HG02973 (cell line): ENCODE data around the gene MVP.
A peak's percentile ranks its signal among the peaks of the same experiment; 100 is the strongest.
"Not testable (repeated sequence)": the region's sequence is repeated elsewhere in the genome, so short reads cannot be mapped to it uniquely, and the experiment has no call there.

Experiments
- ATAC-seq: cut with Tn5 transposase; IDR thresholded peaks from one replicate; pipeline ENCODE4 v1.9.1; 2021; ENCODE audit warnings: moderate library complexity; ENCODE audit not compliant: unreplicated experiment

The MVP gene

DNA sequence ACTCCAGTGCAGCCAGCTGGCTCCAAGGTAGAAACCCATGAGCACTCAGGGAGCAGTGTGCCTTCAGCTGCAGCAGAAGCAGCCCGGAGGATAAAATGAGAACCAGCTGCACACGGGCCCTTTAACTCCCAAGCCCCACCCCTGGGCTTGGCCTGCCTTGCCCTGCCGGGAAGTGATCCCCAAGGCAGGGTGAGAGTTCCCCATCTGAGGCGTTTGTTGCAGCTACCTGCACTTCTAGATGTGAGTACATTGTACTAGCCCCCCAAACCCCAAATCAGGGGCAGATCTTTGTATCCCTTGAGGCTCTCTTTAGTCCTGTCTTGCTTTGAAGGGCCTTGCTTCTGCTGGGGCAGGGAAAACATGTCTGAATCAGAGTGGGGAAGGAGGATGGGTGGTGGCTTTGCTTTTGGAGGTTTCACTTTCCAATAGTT is at the start of gene MVP:
TSS of gene MVP (plus strand) at position 192 of the 431 bp plus-strand sequence. CDS start 10,088 bp downstream, outside the sequence.
- ATAC-seq: no peak

DNA sequence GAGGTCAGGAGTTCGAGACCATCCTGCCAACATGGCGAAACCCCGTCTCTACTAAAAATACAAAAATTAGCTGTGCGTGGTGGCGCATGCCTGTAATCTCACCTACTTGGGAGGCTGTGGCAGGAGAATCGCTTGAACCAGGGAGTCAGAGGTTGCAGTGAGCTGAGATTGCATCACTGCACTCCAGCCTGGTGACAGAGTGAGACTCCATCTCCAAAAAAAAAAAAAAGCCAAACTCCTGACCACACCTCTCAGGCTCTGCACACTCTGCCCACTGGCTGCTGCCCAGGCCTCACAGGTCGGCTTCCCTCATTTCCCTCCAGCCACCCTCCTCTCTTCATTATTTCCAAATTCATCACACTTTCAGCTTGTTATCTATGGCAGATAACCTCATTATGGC is 47.9 kb upstream of the MVP start:
- not testable (repeated sequence) for ATAC-seq

DNA sequence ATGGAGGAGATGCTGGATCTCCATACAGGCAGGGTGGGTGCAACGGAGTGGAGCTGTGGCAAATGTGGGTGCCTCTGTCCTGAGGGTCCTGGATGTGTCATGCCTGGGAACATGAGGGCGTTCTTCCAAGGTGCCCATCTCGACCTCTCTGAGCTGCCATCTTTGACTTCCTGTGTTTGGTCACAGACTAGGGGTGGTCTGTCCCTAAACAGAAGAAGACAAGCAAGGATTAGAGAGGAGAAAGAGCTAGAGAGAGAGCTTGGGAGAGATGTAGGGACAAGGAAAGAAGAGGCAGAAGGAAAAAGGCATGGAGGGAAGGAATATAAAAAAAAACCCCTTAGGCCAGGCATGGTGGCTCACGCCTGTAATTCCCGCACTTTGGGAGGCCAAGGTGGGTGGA is 45.5 kb upstream of the MVP start:
- ATAC-seq: no peak

DNA sequence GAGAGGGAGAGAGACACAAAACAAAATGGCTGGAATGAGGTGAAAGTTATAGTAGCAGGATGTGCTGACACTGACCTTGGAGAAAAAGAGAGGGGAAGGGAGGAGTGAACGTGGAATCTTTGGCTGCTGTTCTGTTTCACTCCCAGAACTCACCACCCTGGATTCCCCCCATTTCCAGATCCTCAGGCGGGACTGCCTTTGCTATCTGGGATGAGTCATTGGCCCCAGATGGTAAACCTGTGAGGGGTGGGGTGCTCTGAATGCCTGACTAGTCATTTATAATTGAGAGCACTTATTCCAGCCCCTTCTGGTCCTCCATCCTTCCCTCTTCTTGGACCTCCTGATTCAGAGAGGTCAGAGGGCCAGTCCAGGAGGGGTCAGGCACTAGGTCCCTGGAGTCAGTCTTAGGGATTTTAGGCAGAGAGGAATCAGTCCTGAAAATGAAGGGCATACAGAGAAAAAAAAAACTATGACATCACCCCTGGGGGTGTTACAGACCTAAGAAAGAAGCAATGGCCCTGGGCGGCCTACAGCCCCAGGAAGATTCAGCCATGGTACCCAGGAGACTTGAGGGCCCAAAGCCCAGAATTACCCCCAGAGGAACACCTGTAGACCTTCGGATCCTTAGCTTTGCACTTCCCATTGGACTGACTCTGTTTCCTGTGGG is 44.4 kb upstream of the MVP start:
- no peak for ATAC-seq

DNA sequence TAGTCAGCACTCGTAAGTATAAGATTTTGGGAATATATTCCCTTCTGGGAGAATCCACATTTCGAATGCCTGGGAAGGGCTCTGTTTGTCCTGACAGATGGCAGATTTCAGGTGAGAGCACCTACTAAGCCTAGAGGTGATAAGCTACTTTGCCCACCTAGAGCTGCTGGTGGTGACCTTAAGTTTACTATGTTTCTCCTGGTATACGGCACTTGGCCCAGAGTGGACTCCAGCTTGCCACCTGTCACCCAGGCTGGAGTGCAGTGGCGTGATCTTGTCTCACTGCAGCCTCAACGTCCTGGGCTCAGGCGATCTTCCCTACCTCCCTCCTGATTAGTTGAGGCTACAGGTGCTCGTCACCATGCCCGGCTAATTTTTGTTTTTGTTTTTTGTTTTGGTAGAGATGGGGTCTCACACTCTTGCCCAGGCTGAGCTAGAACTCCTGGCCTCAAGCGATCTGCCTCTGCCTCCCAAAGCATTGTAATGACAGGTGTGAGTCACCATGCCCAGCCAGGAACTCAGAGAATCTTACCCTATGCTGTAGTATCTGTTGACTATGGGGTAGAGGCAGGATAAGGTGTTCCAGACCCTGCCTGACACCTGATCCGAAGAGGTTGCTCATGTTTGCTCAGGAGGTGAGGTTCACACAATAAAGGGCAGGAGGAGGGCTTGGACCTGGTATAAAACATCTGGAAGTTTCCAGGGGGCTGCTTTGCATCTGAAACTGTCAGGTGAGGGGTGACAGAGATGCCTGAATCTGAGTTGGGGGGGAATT is 42.5 kb upstream of the MVP start, which contains the start of gene ZG16:
TSS of gene ZG16 (plus strand) at position 681 of the 775 bp plus-strand sequence. CDS start 1,011 bp downstream, outside the sequence.
- ATAC-seq: no peak

DNA sequence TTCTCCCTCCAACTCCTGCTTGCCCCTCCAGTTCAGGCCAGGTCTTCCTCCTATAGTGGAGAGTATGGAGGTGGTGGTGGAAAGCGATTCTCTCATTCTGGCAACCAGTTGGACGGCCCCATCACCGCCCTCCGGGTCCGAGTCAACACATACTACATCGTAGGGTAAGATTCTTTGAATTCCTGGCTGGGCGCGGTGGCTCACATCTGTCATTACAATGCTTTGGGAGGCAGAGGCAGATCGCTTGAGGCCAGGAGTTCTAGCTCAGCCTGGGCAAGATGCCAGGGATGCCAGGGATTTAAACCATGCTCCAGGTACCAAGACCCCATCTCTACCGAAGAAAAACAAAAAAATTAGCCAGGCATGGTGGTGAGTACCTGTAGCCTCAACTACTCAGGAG is 40.8 kb upstream of the MVP start:
- no peak for ATAC-seq

DNA sequence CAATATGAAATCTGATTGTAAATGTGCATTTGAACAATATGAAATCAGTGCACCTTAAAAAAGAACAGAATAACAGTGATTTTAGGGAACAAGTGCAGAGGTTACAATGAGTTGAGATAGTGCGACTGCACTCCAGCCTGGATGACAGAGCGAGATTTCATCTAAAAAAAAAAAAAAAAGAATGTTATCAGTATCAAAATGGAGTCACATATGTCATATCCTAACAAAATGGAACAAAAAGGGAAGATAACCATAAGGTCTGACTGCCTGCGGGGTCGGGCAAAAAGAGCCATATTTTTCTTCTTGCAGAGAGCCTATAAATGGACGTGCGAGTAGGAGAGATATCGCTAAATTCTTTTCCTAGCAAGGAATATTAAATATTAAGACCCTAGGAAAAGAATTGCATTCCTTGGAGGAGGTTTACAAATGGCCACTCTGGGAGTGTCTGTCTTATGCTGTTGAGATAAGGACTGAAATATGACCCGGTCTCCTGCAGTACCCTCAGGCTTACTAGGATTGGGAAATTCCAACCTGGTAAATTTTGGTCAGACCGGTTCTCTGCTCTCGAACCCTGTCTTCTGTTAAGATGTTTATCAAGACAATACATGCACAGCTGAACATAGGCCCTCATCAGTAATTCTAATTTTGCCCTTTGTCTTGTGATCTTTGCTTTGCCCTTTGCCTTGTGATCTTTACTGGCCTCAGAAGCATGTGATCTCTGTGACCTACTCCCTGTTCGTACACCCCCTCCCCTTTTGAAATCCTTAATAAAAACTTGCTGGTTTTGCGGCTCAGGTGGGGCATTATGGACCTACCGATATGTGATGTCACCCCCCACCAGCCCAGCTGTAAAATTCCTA is 36.9 kb upstream of the MVP start:
- not testable (repeated sequence) for ATAC-seq

DNA sequence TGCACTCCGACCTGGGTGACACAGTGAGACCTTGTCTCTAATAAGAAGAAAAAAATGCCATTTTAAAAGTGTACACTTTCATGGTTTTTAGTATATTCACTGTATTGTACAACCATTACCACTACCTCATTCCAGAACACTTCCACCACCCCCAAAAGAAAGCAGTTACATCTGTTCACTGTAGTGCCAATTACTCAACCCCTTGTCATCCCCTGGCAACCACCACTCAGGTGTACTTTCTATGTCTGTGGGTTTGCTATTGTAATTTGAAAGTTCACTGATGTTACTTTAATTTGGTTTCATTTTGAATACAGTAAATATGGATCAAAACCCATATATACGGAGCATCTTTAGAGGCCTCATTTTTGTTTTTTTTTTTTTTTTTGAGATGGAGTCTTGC is 36.1 kb upstream of the MVP start:
- ATAC-seq: no peak

DNA sequence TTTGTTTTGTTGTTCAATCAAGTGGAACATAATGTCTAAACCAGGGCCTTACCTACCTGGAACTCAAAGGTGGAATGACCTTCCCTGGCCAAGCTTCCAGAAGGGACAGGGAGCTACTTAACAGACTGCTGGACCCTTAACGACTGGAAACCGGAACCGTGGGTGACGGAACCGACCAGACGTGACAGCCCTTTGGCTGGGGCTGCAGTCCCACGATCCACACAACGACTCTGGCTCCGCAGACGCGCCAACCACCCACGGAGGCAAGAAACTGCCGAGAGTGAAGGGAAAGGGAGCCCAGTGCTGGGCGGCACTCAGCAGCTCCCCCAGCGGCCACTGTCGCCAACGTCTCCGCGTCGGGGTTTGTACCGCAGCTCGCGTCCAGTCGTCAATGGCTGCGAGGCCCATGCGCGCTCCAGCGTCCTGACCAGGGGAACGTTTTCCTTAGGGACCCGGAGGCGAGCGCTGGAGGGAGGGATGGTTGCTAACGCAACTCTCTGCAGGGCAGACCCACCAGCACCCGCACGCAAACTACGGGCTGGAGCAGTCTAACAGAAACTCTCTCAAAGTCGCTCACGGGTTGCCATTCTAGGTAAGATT is 35.3 kb upstream of the MVP start:
- no peak for ATAC-seq

DNA sequence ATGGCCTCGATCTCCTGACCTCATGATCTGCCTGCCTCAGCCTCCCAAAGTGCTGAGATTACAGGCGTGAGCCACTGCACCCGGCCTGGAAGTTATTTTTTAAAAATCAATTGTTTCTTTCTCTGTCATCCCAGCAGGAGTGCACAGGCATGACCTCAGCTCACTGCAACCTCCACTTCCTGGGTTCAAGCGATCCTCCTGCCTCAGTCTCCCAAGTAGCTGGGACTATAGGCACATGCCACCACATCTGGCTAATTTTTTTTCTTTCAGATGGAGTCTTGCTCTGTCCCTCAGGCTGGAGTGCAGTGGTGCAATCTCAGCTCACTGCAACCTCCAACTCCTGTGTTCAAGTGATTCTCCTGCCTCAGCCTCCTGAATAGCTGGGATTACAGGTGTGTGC is 33.1 kb upstream of the MVP start:
- not testable (repeated sequence) for ATAC-seq

DNA sequence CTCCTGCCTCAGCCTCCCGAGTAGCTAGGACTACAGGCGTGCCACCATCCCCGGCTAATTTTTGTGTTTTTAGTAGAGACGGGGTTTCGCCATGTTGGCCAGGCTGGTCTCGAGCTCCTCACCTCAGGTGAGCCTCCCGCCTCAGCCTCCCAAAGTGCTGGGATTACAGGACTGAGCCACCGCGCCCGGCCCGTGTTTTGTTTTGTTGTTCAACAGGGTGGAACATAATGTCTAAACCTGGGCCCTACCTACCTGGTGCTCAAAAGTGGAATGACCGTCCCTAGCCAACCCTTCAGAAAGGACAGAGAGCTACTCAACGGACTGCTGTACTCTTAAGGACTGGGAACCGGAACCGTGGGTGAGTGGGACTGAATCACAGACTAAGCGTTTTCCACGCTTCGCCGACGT is 30.5 kb upstream of the MVP start:
- ATAC-seq: no peak

DNA sequence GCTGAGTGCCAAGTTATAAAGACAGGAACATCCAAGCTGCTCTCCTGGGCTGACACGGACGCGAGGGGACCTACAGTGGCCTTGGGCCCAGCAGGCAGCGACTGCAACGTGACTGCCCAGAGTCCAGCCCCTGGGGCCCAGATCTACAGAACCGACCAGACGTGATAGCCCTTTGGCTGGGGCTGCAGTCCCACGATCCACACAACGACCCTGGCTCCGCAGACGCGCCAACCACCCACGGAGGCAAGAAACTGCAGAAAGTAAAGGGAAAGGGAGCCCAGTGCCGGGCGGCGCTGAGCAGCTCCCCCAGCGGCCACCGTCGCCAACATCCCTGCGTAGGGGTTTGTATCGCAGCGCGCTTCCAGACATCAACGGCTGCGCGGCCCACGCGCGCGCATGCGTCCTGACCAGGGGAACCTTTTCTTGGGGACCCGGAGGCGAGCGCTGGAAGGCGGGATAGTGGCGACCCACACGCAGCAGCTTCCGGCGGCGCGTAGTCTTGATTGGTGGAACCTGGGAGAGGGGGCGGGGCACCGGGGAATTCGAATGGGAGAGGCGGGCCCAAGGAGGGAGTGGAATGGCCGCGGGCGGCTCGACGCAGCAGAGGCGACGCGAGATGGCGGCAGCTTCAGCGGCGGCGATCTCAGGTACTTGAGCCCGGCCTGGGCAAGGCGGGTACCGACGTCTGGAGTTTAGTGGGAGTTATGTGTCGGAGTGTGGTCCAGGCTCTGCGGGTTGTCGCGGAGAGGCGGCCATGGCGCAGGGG is 29.9 kb upstream of the MVP start, which contains the start of gene KIF22:
TSS of gene KIF22 (plus strand) at position 569 of the 766 bp plus-strand sequence. CDS start at position 578, 9 bp downstream.
- ATAC-seq: peak; percentile 85

DNA sequence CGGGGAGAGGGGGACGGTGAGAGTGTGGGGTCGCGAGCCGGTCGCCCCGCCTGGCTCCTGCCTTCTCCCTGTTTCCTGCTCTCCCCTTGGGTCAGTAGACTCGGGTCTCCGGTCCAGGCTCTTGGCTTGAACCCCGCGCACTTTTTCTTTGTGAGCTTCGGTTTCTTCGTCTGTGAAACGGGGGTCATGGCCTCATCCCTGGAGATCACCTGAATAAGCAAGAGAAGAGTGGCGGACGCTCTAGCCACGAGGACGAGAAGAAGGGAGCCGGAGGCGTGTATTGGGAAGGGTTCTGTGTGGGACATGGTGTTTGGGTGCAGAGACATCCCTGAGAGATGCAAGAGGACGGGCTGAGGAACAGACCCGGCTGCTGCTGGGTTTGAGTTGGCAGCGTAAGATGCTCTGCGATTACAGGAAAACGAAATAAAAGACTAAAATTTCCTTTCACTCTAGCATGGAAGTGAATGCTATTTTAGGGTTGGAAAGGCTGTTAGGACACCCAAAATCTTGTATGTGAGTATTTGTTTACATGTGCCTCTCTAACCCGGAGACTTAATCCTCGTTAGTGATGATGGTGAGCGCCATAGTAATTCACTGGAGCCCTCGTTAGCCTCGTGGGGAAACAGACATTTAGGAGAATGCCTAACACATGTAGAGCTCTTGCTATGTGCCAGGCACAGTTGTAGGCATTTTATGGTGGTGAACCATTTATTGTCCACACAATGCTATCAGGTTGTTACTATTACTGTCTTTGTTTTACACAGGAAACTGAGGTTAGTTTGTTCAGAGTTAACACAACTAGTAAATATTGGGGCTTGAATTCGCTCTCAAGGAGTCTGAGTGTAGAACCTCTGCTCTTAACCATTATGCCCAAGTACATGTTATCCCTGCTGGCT is 29.1 kb upstream of the MVP start:
- peak; percentile 6 for ATAC-seq

DNA sequence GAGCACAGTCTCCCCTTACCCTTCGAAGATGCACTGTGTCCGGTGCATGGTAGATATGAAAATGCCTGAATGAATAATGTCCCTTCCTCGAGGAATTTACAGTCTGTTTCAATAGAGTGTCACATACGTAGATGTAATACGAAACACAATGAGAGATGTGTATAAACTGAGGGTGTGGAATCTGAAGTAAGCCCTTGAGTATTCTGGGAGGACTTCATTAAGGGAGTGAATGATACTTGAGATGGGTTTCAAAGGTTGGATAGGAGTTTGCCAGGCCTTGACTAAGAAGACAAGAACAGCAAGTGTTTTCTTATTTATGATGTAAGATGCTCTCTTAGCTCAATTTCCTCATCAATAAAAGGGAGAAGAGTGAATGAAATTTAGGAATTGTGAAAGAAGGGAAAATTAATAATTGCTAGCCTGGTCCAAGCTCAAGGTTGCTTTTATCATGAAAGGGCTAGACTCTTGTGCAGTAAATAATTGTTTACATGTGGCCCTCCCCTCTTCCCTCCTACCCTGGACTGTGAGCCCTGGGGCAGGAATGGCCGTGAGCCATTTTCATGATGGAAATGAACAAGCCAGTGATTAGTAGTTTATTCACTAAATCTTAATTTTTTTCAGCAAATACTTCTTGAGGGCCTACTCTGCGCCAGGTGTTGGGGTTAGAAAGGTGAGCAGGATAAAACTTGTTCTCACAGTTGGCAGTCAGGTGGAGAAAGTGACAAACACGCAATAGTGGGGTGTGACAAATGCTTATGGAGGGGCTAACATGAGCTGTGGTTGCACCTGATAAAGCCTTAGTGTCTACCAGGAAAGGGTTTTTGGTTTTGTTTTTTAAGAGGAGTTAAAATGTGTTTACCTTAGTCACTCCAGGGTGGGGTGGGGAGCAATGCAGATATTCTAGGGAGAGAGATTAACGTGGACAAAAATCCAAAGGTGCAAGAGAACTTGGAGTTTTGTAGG is 28.1 kb upstream of the MVP start:
- ATAC-seq: no peak

DNA sequence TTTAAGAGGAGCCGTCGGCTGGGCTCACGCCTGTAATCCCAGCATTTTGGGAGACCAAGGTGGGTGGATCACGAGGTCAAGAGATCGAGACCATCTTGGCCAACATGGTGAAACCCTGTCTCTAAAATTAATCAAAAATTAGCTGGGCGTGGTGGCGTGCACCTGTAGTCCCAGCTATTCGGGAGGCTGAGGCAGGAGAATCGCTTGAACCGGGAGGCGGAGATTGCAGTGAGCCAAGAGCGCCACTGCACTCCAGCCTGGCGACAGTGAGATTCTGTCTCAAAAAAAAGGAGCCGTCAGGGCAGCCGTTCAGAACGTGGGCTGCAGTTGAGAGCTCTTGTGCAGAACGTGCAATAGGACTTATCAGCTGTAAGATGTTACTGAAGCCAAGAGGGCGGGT is 27.1 kb upstream of the MVP start:
- not testable (repeated sequence) for ATAC-seq

DNA sequence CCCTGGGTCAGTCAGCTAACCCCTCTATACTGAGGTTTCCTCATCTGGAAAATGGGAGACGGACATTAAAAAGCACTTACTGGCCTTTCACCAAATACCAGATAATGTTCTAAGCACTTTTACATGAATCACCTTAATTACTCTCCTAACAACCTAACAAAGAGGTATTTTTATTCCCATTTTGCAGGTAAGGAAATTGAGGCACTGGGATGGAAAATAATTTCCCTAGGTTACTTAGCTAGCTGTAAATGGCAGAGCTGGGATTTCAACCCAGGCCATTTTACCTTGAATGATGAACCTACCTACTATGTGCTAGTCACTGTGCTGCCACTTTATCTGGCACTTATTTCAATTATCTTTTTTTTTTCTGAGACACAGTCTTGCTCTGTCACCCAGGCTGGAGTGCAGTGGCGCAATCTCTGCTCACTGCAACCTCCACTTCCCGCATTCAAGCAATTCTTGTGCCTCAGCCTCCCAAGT is 26.0 kb upstream of the MVP start:
- no peak for ATAC-seq

DNA sequence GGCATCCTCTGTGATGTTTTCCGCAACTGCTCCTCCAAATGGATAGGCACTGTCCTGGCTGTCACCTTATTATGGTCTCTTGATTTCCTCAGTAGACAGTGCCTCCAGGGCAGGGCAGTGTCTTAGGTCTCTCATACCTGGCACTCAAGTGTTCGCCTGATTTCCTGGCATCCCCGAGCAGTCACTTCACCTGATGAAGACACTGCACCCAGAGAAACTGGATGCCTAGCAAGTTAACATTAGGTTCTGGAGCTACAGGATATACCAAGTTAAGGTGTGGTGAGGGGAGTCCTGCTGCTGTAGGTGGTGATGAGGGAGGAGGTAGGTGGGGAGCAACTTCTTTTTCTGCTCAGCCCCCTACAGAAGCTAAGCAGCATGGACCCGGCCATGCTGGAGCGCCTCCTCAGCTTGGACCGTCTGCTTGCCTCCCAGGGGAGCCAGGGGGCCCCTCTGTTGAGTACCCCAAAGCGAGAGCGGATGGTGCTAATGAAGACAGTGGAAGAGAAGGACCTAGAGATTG is 17.8 kb upstream of the MVP start:
- no peak for ATAC-seq

DNA sequence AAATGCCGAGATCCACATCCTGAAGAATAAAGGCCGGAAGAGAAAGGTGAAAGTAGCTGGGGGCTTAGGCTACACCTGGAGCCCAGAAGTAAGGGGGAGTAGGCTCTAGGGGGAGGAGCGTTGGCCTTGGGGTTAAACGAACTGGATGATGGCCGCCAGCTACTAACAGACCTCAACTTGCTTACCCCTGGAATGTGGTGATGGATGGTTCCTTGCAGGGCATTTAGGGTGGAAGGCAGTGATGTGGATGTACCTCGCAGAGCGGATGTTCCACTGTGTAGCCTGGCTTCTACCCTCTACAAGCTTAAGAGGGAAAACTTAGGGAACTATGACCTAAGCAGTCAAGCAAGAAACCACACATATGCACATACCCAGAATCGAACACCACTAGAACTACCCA is 16.2 kb upstream of the MVP start:
- ATAC-seq: no peak
